NOMO-1 (cell line): ENCODE results near the gene ACTA1.
"Not testable (repeated sequence)": the region's sequence is repeated elsewhere in the genome, so short reads cannot be mapped to it uniquely, and the experiment has no call there.

ENCODE experiments used
- DNase-seq, 2 experiments: peaks; one replicate each; lab custom pipeline; 2025; ENCODE audit not compliant: unreplicated experiment in 2 of 2; lab: John Stamatoyannopoulos, UW

ACTA1 gene

GRCh38 chr1:229410370-229410691, 23.6 kb downstream of the ACTA1 start:
- DNase-seq = peak; percentile 26 to 28

GRCh38 chr1:229409616-229410369, 24.1 kb downstream of the ACTA1 start:
- DNase-seq = no peak

GRCh38 chr1:229408458-229409037, 25.3 kb downstream of the ACTA1 start:
- DNase-seq = no peak

DNA sequence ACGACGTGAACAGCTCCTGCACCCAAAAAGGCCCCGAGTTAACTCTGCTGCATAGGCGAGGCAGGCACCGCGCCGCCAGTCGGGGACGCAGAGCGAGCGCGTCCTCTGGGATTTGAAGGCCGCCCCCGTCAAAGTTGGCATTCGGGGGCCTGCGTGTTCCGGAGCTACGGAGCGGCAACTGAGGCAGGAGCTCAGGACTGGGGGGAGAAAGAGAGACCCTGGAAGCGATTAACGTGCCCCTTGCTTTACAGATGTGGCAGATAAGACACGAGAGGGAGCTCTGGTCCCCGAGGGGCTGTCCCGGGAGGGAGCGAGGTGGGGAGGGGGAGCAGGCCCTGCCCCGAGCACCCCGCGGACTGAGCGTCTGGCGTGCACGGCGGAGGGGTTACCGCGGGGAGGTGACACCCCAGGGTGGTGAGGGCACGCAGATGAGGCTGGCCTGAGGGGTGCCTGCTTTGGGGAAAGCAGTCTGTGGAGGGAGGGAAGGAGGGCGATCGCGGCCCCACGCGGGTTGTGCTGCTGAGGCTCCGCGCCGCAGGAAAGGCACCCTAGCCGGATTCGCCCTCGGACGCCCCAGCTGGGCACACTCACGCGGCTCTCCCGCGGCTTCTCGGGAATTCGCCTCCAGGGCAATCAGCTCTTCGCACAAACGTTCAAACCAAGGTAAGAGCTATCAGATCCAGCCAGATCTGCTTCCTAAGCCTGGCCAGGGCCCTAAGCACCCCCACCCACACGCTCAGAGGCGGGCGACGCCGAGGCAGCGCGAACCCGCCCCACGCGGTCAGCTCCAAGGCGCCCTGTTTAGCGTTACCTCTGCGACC, 26.5 kb downstream of the ACTA1 start:
- no peak for DNase-seq

GRCh38 chr1:229406798-229407197, 27.1 kb downstream of the ACTA1 start:
- no peak for DNase-seq

DNA sequence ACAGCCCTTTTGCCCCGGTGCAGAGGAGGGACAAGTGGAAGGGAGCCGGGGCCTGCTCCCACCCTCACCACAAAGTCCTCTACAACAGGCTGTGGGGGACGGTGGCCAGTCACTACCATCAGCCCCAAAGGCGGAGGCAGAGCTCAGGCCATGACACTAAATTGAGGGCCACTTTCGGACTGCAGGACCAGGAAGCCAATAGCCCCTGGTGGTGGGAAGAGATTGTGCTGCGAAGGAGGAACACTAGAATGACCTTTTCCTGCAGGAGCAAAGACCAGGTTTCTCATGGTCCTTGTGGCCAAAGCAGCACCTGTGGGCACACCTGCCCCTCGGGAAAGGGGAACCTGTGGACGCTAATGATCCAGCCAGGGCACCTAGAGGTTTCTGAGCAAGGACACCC, 30.3 kb downstream of the ACTA1 start:
- DNase-seq = no peak

- no peak for DNase-seq
Observed at GRCh38 chr1:229402993-229403392, 30.9 kb downstream of the ACTA1 start.

GRCh38 chr1:229402329-229402728, 31.6 kb downstream of the ACTA1 start:
- not testable (repeated sequence) for DNase-seq

DNA sequence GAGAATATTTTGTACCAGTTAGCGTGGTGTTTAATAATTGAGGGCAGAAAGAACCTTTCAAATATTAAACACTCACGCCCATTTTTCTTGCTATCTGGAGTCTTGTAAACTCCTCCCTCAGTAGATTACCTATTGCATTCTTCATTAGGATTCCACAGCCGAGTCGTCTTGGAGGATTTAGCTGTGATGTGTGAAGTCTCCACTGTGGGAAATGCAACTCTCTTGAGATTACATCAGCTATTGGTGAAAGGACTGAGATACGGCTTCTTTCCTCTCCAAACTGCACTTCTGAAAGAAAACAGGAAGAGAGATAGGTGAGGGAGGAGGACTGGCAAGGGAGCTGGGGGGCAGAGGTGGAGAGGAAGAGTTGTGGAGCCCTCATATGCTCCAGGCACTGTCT, 36.1 kb downstream of the ACTA1 start:
- no peak for DNase-seq

DNA sequence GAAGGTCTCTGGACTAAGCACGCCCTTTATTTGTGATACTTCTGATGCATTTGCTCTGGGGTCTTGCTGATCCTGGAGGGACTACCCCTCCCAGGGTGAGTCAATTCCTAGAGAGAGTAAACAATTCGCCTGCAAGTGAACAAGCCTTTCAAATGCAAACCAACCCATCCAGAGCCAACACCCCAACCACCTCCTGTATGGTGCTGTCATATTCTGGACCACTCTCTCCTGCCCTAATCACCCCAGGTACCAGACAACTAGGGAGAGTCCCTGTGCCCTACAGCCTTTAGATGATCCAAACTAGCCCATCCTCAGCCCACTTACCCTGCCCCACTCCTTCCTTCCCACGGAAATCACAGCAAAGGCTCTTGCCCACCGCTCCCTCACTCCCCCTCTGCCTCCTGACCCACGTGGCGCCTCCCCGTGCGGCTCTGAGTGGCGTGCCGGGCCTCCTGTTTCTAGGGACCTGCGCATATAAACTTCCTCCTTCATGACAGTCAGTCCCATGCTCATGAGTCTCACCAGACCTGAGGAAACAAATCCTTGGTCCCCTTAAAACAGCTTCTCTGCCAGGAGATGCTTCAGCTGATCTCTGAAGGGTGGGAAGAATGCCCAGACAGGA, 37.2 kb downstream of the ACTA1 start:
- DNase-seq = no peak

DNA sequence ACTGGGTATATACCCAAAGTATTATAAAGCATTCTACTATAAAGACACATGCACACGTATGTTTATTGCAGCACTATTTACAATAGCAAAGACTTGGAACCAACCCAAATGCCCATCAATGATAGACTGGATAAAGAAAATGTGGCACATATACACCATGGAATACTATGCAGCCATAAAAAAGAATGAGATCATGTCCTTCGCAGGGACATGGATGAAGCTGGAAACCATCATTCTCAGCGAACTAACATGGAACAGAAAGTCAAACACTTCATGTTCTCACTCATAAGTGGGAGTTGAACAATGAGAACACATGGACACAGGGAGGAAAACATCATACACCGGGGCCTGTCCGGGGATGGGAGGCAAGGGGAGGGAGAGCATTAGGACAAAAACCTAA, 39.4 kb downstream of the ACTA1 start:
- DNase-seq = not testable (repeated sequence)

- DNase-seq = no peak
Observed at GRCh38 chr1:229392936-229393335, 41.0 kb downstream of the ACTA1 start.

DNA sequence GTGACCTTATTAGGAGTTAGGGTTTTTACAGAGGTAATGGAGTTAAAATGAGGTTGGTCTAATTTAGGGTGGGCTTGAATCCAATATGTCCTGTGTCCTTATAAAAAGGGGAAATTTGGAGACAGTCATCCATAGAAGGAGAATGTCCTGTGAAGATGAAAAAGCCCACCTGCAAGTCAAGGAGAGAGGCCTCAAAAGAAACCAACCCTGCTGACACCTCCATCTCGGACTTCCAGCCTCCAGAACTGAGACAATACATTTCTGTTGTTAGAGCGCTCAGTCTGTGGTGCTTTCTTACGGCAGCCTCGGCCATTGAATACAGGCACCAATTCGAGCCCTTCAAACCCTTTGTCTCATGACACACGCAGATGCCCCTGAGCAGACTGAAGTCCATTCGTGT, 43.8 kb downstream of the ACTA1 start:
- DNase-seq = no peak

GRCh38 chr1:229388897-229389580, 44.9 kb downstream of the ACTA1 start:
- DNase-seq = no peak

- no peak for DNase-seq
Observed at GRCh38 chr1:229385853-229386456, 47.9 kb downstream of the ACTA1 start.

GRCh38 chr1:229384822-229385221, 49.1 kb downstream of the ACTA1 start:
- no peak for DNase-seq

DNA sequence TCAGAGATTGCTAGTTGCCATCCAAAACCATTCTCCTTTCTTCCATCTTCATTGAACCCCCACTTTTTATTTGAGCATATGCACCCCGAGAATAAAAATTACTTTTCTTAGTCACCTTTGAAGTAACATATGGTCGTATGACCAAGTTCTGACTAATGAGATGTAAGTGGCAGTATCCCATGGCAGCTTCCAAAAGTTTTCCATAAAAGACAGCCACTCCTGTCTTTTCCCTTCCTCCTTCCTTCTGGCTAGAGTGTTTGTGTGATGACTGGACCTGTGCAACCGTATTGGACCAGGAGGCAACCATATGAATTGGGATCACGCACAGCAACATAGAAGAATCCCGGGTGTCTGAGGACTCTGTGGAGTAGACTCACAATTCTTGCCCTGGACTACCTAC, 49.9 kb downstream of the ACTA1 start:
- DNase-seq = no peak

DNA sequence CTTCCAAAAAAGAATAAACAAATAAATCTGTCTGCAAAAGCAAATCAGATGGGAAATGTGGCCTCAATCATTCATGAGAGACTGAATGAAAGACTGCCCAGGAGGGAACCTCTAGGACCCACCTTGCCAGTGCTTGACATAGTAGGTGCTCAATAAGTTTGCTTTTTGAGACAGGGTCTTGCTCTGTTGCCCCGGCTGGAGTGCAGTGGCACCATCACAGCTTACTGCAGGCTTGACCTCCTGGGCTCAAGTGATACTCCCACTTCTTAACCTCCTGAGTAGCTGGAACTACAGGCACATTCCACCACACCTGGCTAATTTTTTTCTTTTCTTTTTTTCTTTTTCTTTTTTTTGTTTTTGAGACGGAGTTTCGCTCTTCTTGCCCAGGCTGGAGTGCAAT, 50.7 kb downstream of the ACTA1 start:
- no peak for DNase-seq
